HG03139 (cell line): ENCODE measurements around the gene CEBPA.
"Not testable (repeated sequence)": the region's sequence is repeated elsewhere in the genome, so short reads cannot be mapped to it uniquely, and the experiment has no call there.

Source experiments
- ATAC-seq: cut with Tn5 transposase; IDR thresholded peaks from one replicate; pipeline ENCODE4 v1.9.1; 2021; ENCODE audit not compliant: unreplicated experiment

Gene CEBPA

GRCh38 chr19:33301144-33301899, 1.0 kb downstream of the CEBPA start:
- no peak for ATAC-seq

GRCh38 chr19:33300894-33301143, 1.5 kb downstream of the CEBPA start:
- no peak for ATAC-seq

DNA sequence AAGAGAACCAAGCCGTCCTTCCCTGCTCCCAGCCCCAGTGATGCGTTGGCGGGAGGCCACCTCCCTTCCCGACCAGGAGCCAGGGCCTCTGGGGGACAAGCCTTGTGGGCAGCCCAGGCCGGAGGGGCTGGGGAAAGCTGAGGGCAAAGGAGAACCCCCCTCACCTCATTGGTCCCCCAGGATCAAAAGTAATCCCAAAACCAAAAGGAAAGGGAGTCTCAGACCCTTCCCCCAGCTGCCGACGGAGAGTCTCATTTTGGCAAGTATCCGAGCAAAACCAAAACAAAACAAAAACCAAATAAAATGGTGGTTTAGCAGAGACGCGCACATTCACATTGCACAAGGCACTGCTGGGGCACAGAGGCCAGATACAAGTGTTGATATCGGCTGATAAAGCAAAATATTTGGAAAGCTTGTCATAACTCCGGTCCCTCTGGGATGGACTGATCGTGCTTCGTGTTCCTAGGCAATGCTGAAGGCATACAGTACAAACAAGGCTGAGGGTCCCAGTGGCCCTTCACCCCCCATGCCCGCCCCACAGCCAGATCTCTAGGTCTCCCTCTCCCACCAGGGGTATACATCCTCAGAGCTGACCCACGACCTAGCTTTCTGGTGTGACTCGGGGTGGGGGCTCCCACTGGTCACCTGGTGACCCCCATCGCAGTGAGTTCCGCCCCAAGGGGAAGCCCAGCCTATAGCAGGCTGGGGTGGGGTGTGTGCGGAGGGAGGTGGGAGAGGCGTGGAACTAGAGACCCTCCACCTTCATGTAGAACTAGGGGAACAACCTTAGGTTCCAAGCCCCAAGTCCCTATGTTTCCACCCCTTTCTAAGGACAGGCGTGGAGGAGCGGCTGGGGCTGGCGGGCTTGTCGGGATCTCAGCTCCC, 2.1 kb downstream of the CEBPA start:
- no peak for ATAC-seq

GRCh38 chr19:33299051-33299688, 3.2 kb downstream of the CEBPA start:
- no peak for ATAC-seq

DNA sequence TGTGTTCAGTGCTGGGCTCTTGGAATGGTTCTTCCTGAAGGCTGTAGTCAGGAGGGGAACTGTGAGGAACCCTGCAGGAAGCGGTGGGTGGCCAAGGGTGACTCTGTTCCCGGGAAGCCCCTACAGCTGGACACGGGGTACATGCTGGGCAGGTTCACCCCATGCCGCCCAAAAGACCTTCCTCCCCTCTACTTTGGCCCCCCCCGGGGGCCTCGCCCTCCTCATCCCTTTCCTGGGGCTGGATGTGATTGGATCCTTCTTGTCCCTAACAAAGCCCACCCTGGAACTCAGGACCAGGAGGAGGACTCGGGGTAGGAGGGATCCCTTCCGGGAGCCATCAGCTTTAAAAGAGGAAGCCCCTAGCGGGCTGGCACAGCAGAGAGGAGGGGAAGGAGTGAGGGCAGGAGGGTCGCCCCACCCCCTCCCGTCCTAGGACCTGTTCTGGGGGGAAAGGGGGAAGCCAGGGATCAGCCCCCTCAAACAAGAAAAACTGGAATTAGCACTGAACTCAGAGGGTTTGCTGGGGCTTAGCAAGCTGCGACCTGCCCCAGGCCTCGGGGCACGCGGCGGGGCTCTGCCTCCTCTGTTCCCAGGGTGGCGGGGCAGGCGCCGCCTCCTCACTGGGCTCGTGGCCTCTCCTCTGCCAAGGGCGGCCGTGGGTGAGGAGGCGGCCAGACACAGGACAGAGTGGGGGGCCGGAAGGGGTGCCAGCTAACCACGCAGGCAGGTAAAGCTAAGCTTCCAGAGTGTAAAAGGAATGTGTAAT, 4.0 kb downstream of the CEBPA start:
- no peak for ATAC-seq

GRCh38 chr19:33297401-33298145, 4.8 kb downstream of the CEBPA start:
- no peak for ATAC-seq

DNA sequence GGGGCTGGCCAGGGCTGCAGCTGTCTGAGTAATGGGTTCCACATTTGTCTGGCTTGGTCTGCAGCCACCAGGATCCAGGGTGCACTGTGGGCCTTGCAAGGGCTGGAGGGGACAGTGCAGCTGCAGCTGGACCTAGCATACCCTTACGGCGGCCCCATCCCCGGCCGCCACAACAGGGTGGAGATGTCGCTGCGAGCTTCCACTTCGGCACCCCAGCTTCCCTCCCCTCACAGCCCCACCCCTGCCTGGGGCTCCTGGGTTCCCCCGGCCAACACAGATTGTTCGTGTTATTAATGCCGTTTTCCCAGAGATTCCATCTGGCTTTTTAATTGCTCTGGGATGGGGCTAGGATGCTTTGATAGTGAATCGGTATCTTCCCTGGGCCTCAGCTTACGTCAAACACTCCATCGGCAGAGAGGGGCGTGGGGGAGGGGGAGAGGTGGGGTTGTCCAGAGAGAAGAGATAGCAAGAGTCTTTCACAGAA, 5.8 kb downstream of the CEBPA start:
- no peak for ATAC-seq

- no peak for ATAC-seq
Measured at GRCh38 chr19:33295621-33296487, 6.5 kb downstream of the CEBPA start.

DNA sequence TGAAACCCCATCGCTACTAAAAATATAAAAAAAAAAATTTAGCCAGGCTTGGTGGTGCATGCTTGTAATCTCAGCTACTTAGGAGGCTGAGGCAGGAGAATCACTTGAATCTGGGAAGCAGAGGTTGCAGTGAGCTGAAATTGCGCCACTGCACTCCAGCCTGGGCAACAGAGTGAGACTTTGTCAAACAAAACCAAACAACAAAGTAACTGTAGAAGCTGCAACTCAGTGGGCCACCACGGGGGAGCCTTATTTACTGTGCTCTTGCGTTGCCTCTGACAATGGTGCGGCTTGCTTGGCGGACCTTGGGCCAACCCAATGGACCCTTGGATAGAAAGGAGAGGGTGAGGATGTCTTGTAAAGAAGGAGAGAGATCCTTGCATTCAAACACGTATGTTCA, 7.3 kb downstream of the CEBPA start:
- ATAC-seq = not testable (repeated sequence)

DNA sequence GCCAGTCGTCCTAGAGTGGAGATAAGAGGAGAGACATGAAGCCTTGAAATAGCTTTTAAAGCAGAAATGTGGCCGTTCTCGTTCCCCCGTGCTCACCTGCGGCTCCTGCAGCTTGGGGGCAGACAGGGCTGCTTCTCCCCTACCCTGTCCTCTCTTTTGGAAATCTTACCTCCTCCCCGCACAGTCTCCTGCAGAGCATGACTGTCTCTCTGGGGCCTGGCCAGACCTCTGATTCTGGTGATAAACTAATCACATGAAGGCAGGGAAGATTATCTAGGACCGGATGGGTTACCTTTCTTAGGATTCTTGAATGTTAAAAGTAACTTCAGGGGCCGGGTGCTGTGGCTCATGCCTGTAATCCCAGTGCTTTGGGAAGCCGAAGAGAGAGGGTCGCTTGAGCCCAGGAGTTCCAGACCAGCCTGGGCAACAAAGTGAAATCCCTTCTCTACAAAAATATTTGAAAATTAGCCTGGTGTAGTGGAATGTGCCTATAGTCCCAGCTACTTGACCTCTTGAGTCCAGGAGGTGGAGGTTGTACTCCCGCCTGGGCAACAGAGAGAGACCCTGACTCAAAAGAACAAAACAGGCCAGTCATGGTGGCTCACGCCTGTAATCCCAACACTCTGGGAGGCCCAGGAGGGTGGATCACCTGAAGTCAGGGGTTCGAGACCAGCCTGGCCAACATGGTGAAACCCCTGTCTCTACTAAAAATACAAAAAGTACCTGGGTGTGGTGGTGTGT, 8.1 kb downstream of the CEBPA start:
- ATAC-seq = no peak

DNA sequence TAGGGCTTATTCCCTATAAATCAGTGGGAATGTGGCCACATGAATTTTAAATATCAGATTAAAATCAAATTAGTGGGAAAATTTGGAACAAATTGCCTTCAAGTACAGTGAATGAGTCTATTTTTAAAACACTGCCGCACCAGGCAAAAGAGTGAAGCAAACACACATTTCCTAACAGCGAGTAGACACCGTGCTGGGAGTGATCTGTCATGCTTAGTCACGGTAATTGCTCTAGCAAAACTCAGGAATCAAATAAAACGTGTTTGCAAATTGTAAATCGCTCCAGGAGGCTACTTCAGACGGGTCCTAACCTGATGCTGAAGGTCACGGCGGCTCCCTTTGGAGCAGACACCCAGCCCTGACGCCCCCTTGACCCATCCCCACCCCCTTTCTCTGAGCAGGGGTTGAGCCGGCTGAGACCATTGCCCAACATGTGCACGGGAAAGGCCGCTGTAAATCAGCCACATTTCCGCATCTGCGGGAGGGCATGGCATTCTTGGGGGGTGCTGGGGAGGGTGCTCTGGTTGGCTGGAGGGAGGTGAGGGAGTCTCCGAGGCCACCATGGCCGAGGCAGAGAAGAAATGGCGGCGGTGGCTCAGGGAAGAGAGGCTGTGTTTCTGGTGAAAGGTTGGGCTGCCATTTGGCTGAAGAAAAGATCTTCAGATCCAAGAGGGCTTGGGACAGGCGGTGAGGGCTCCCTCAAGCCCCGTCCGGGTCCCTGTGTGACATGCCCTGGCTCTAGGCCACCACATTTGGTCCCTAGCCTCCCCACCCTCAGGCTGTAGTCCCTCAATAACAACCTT, 8.9 kb downstream of the CEBPA start:
- no peak for ATAC-seq

GRCh38 chr19:33292595-33293254, 9.6 kb downstream of the CEBPA start:
- ATAC-seq = no peak

GRCh38 chr19:33291623-33292534, 10.5 kb downstream of the CEBPA start:
- no peak for ATAC-seq

- no peak for ATAC-seq
Measured at GRCh38 chr19:33290956-33291622, 11.2 kb downstream of the CEBPA start.

DNA sequence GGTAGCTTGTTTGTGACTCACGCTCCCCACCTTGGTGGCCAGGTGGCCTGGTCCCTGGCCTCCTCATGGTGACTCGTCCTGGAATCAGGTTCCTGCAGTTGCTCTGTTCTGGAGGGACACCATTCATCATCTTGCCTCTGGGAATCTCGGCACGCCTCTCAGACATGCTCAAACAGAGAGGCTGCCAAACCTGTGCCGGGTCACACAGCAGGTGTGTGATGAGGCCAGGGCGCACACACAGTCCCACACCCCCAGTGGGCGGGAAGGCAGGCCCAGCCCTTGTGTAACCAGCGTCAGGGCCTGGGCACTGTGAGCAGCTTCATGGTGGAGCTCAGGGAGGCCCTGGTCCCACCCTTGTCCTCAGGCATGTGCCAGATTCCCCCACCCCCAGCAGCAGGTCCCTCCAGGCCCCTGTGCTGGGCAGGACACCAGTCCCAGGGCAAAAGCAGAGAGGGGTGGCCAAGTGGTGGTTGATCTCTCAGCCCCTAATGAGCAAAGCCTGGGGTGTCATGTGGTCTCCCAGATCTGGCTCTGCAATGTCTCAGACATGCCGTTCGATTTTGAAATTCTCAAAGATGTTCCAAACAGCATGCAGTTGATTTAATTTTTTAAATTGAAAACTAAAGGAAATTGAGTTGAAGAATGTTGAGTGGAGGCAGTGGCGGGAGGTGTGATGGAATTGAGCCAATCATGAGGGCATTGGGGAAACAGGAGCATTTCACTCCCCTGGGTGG, 12.1 kb downstream of the CEBPA start:
- ATAC-seq = no peak
